Effector memory CD8-positive, alpha-beta T cell (primary cell): ENCODE measurements around the gene CENPU.
A peak's percentile ranks its signal among the peaks of the same experiment; 100 is the strongest.
"Not testable (repeated sequence)": the region's sequence is repeated elsewhere in the genome, so short reads cannot be mapped to it uniquely, and the experiment has no call there.

ENCODE experiments used
- ATAC-seq: fragments of 150-1000 bp; cut with Tn5 transposase; replicated peaks from 2 replicates; pipeline ENCODE4 v1.10.0; 2021; ENCODE audit warnings: mild to moderate bottlenecking, moderate library complexity
- DNase-seq, 3 experiments: peaks; one replicate each; pipeline ENCODE4 v3.0.0; 2021
- H3K27ac Mint-ChIP-seq, 2 donors: one replicate each; pipeline ENCODE4 v1.8.0; 2022; ENCODE audit warnings: mild to moderate bottlenecking in 2 of 2, mixed read lengths in 2 of 2, moderate library complexity in 2 of 2
- H3K27me3 Mint-ChIP-seq, 2 donors: one replicate each; pipeline ENCODE4 v1.8.0; 2022; ENCODE audit warnings: mixed read lengths in 2 of 2
- H3K36me3 Mint-ChIP-seq: one replicate; pipeline ENCODE4 v1.8.0; 2022; ENCODE audit warnings: mild to moderate bottlenecking, moderate library complexity, mixed read lengths; ENCODE audit not compliant: insufficient read depth
- H3K4me1 Mint-ChIP-seq, 2 donors: one replicate each; pipeline ENCODE4 v1.8.0; 2022; ENCODE audit warnings: low read depth in 2 of 2, mixed read lengths in 2 of 2
- H3K4me3 Mint-ChIP-seq, 2 donors: one replicate each; pipeline ENCODE4 v1.8.0; 2022; ENCODE audit warnings: mild to moderate bottlenecking in 2 of 2, mixed read lengths in 2 of 2, moderate library complexity in 2 of 2
- H3K9me3 Mint-ChIP-seq, 2 donors: one replicate each; pipeline ENCODE4 v1.8.0; 2022; ENCODE audit warnings: mixed read lengths in 2 of 2

Gene CENPU

GRCh38 chr4:184745831-184746795 lies 12.2 kb upstream of the CENPU start:
- H3K4me3 Mint-ChIP-seq = no peak overlapping the region
- DNase-seq = peak; percentile 48 to 58 (median 52)
- H3K27ac Mint-ChIP-seq = no peak overlapping the region
- ATAC-seq = peak; percentile 78
- H3K36me3 Mint-ChIP-seq = peaks cover 3% of the 10 kb centered on the region
- H3K27me3 Mint-ChIP-seq = peaks cover under 1 to 21% of the 10 kb centered on the region in 2 donors
- no peaks in the 10 kb centered on the region for H3K9me3 Mint-ChIP-seq
- no peaks in the 10 kb centered on the region for H3K4me1 Mint-ChIP-seq

- no peak overlapping the region for H3K27ac Mint-ChIP-seq
- ATAC-seq = no peak
- no peak overlapping the region for H3K4me3 Mint-ChIP-seq
- peaks cover 0 to 9% of the 10 kb centered on the region in 2 donors for H3K27me3 Mint-ChIP-seq
- H3K9me3 Mint-ChIP-seq = no peaks in the 10 kb centered on the region
- peaks cover 3 to 6% of the 10 kb centered on the region in 2 donors for H3K4me1 Mint-ChIP-seq
- DNase-seq = no peak
- peaks cover 3% of the 10 kb centered on the region for H3K36me3 Mint-ChIP-seq
These were observed 10.3 kb upstream of the CENPU start for GRCh38 chr4:184744236-184744635.

GRCh38 chr4:184743650-184744049 lies 9.8 kb upstream of the CENPU start:
- peaks cover 3% of the 10 kb centered on the region for H3K36me3 Mint-ChIP-seq
- ATAC-seq (no peak), DNase-seq (no peak)
- H3K27me3 Mint-ChIP-seq = peaks cover 0 to 9% of the 10 kb centered on the region in 2 donors
- H3K4me3 Mint-ChIP-seq = no peak overlapping the region
- no peaks in the 10 kb centered on the region for H3K9me3 Mint-ChIP-seq
- no peak overlapping the region for H3K27ac Mint-ChIP-seq
- peaks cover 3 to 6% of the 10 kb centered on the region in 2 donors for H3K4me1 Mint-ChIP-seq

GRCh38 chr4:184741651-184742050 lies 7.8 kb upstream of the CENPU start:
- not testable (repeated sequence) for H3K4me3 Mint-ChIP-seq, ATAC-seq, H3K27me3 Mint-ChIP-seq, DNase-seq, H3K36me3 Mint-ChIP-seq, H3K9me3 Mint-ChIP-seq, H3K4me1 Mint-ChIP-seq, H3K27ac Mint-ChIP-seq

- Mint-ChIP-seq H3K4me3 (no peak overlapping the region), H3K27ac (no peak overlapping the region), H3K9me3 (no peaks in the 10 kb centered on the region), H3K27me3 (no peaks in the 10 kb centered on the region), H3K36me3 (no peaks in the 10 kb centered on the region), H3K4me1 (peaks cover 3 to 6% of the 10 kb centered on the region in 2 donors)
- no peak for ATAC-seq
- DNase-seq = no peak
These were observed 7.1 kb upstream of the CENPU start for GRCh38 chr4:184740980-184741391.

GRCh38 chr4:184739575-184739974 lies 5.7 kb upstream of the CENPU start:
- ATAC-seq, H3K4me3 Mint-ChIP-seq, H3K36me3 Mint-ChIP-seq, H3K27ac Mint-ChIP-seq, H3K9me3 Mint-ChIP-seq, H3K4me1 Mint-ChIP-seq, DNase-seq, H3K27me3 Mint-ChIP-seq: not testable (repeated sequence)

GRCh38 chr4:184734758-184735157 lies 862 bp upstream of the CENPU start:
- no peaks in the 10 kb centered on the region for H3K27me3 Mint-ChIP-seq

GRCh38 chr4:184732126-184732525 lies 1.8 kb downstream of the CENPU start:
- peak overlapping the region in 1 of 2 donors; percentile 35 for H3K27ac Mint-ChIP-seq
- H3K9me3 Mint-ChIP-seq = no peaks in the 10 kb centered on the region

More at GRCh38 chr4:184734758-184735157, 862 bp upstream of the CENPU start:
- H3K27ac Mint-ChIP-seq = peak overlapping the region; percentile 92
- peak overlapping the region; percentile 86 to 91 for H3K4me3 Mint-ChIP-seq
- H3K36me3 Mint-ChIP-seq = peaks cover 14% of the 10 kb centered on the region
- peaks cover 12% of the 10 kb centered on the region in 2 donors for H3K4me1 Mint-ChIP-seq
- DNase-seq (no peak), ATAC-seq (no peak)
- no peaks in the 10 kb centered on the region for H3K9me3 Mint-ChIP-seq

GRCh38 chr4:184731056-184731455 lies 2.8 kb downstream of the CENPU start:
- H3K27ac Mint-ChIP-seq = no peak overlapping the region
- DNase-seq (no peak), ATAC-seq (no peak)
- no peak overlapping the region for H3K4me3 Mint-ChIP-seq
- no peaks in the 10 kb centered on the region for H3K27me3 Mint-ChIP-seq
- H3K4me1 Mint-ChIP-seq = peaks cover 9 to 12% of the 10 kb centered on the region in 2 donors
- H3K9me3 Mint-ChIP-seq = no peaks in the 10 kb centered on the region
- H3K36me3 Mint-ChIP-seq = peaks cover 14% of the 10 kb centered on the region

More at GRCh38 chr4:184732126-184732525, 1.8 kb downstream of the CENPU start:
- H3K27me3 Mint-ChIP-seq = no peaks in the 10 kb centered on the region
- peak overlapping the region; percentile 86 to 91 for H3K4me3 Mint-ChIP-seq
- DNase-seq (no peak), ATAC-seq (no peak)
- H3K4me1 Mint-ChIP-seq = peaks cover 9% of the 10 kb centered on the region in 2 donors
- H3K36me3 Mint-ChIP-seq = peaks cover 14% of the 10 kb centered on the region

- Mint-ChIP-seq H3K36me3 (peaks cover 14% of the 10 kb centered on the region), H3K27me3 (no peaks in the 10 kb centered on the region), H3K27ac (no peak overlapping the region), H3K4me3 (no peak overlapping the region), H3K9me3 (no peaks in the 10 kb centered on the region), H3K4me1 (peaks cover 9 to 16% of the 10 kb centered on the region in 2 donors)
- ATAC-seq (no peak), DNase-seq (no peak)
These were observed 4.0 kb downstream of the CENPU start for GRCh38 chr4:184729946-184730345.

- Mint-ChIP-seq H3K4me1 (peaks cover 7 to 16% of the 10 kb centered on the region in 2 donors), H3K9me3 (no peaks in the 10 kb centered on the region), H3K27me3 (no peaks in the 10 kb centered on the region), H3K36me3 (peaks cover 8% of the 10 kb centered on the region), H3K4me3 (no peak overlapping the region), H3K27ac (no peak overlapping the region)
- DNase-seq = no peak
- no peak for ATAC-seq
These were observed 5.0 kb downstream of the CENPU start for GRCh38 chr4:184728858-184729257.

- no peaks in the 10 kb centered on the region for H3K27me3 Mint-ChIP-seq
- no peak for ATAC-seq
- no peaks in the 10 kb centered on the region for H3K9me3 Mint-ChIP-seq
- peaks cover 3% of the 10 kb centered on the region for H3K36me3 Mint-ChIP-seq
- no peak overlapping the region for H3K27ac Mint-ChIP-seq
- DNase-seq = no peak
- H3K4me3 Mint-ChIP-seq = no peak overlapping the region
- peaks cover 0 to 7% of the 10 kb centered on the region in 2 donors for H3K4me1 Mint-ChIP-seq
These were observed 6.5 kb downstream of the CENPU start for GRCh38 chr4:184727430-184727829.

GRCh38 chr4:184722798-184723197 lies 11.1 kb downstream of the CENPU start:
- no peak overlapping the region for H3K4me3 Mint-ChIP-seq
- ATAC-seq (no peak), DNase-seq (no peak)
- no peaks in the 10 kb centered on the region for H3K27me3 Mint-ChIP-seq
- H3K27ac Mint-ChIP-seq = no peak overlapping the region
- H3K9me3 Mint-ChIP-seq = peaks cover 2 to 16% of the 10 kb centered on the region in 2 donors
- peaks cover 0 to 11% of the 10 kb centered on the region in 2 donors for H3K4me1 Mint-ChIP-seq
- peaks cover 6% of the 10 kb centered on the region for H3K36me3 Mint-ChIP-seq

- Mint-ChIP-seq H3K4me1 (peaks cover 0 to 10% of the 10 kb centered on the region in 2 donors), H3K27me3 (no peaks in the 10 kb centered on the region), H3K9me3 (peaks cover 2 to 16% of the 10 kb centered on the region in 2 donors), H3K27ac (no peak overlapping the region), H3K4me3 (no peak overlapping the region), H3K36me3 (peaks cover 7% of the 10 kb centered on the region)
- ATAC-seq = no peak
- no peak for DNase-seq
These were observed 12.6 kb downstream of the CENPU start for GRCh38 chr4:184721254-184721653.
